HEK293T (cell line): ENCODE data around the gene PPP1R14B.

Experiments used
- FOXA1 ChIP-seq: fragments of 450-650 bp; IDR thresholded peaks from 2 replicates; pipeline ENCODE4 v1.6.1; 2016; ENCODE audit warnings: mild to moderate bottlenecking
- L3MBTL2 ChIP-seq: fragments of 450-650 bp; conservative IDR thresholded peaks from 2 replicates; pipeline ENCODE4 v1.6.1; 2016; ENCODE audit warnings: mild to moderate bottlenecking

GRCh38 chr11:64227405-64227956 lies 19.3 kb downstream of the PPP1R14B start:
- TF ChIP-seq FOXA1 (no peak), L3MBTL2 (no peak)
